GM18861 (cell line): ENCODE data around the gene RAB11FIP5.
"Not testable (repeated sequence)": the region's sequence is repeated elsewhere in the genome, so short reads cannot be mapped to it uniquely, and the experiment has no call there.

Source experiments
- ATAC-seq: cut with Tn5 transposase; IDR thresholded peaks from one replicate; pipeline ENCODE4 v1.9.1; 2021; ENCODE audit not compliant: unreplicated experiment

Gene RAB11FIP5

GRCh38 chr2:73071360-73072128 lies 41.2 kb downstream of the RAB11FIP5 start, which contains the start of gene SFXN5:
Gene SFXN5 (minus strand): TSS chr2:73071712. CDS start chr2:73071705, 7 bp downstream.
- ATAC-seq: peak; percentile 79

GRCh38 chr2:73070643-73071359 lies 41.9 kb downstream of the RAB11FIP5 start:
- ATAC-seq: peak; percentile 18

DNA sequence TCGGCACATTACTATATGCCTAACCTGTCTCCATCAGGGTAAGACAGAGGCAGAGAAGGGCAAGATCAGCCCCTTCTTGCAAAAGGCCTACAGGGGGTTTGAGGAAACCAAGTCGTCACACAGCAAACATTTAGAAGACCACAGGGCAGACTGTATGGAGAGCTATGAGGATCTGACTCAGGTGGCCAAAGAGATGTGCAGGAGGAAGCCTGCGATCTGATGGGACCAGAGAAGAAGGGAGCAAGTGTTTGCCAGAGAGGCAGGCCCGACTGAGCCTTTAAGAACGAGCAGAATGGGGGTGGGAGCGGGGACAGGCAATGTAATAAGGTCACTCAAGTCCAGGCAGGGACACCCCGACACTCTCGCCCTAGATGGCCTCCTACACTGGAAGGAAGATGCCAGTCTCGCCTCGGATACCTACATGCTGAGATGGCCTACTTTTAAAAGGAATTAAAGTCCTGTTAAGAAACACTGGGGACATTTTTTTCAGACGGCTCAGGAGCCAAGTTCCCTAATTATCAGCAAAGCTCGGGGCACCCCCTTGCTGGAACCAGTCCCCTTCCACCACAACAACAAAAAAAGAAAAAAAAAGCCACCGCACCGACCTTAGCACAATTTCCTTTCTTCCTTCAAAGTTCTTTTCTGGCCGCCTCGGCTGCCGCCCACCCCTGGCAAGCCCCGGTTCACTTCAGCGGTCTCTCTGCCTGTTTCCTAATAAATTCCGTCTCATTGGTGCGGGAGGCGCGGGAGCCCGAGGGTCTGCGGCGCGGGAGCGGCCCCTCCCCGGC lies 42.7 kb downstream of the RAB11FIP5 start:
- no peak for ATAC-seq

DNA sequence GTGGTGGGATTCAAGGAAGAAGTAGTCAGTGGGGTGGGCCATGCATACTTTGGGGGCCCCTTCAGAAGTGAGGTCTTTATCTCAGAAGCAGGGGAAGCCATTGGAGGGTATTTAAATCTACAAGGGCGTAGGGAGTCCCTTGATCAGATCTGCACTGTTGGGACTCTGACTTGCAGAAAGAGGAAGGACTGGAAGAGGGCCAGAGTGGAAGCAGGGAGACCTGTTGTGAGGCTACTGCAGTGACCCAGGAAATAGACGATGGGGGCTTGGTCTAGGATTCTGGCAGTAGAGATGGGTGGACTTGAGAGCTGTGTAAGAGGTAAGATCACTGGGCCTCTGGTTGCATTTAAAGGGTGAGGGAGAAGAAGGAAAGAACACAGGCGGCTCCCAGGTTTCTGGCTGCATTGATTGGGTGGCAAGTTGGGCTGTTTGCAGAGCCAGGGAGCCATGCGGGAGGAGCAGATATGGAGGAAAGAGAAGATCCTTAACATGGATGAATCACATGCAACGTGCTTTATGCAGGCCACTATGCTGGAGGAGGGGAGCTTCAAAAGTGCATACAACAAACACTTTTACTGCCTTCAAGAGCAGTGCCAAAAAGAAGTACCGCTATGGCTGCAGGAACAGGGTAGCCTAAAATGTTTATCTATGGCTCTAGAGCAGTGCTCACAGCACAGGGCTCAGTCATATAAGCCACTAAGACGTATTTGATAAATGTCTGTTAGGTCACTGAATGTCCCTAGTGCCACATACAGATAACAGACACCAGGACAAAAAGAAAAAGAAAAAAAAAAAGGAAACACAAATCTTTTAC lies 43.5 kb downstream of the RAB11FIP5 start:
- no peak for ATAC-seq

DNA sequence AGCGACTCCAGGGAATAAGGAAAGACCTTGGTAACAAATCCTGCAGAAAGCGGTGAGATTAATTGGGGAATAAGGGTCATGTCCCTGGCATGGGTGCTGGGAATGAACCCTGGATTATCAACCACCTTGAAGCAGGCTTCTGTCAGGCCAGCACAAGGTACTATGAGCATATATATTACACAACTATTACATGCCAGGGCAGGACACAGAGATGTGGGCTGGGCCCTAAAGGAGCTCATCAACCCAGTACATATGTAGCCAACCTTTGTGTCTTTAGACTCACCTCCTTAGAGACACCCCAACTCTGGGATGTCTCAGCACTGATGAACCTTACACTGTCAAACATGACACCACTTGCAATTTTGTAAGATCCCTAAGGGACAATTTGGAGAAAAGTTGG lies 44.6 kb downstream of the RAB11FIP5 start:
- ATAC-seq: no peak

GRCh38 chr2:73067043-73067442 lies 45.7 kb downstream of the RAB11FIP5 start:
- ATAC-seq: no peak

DNA sequence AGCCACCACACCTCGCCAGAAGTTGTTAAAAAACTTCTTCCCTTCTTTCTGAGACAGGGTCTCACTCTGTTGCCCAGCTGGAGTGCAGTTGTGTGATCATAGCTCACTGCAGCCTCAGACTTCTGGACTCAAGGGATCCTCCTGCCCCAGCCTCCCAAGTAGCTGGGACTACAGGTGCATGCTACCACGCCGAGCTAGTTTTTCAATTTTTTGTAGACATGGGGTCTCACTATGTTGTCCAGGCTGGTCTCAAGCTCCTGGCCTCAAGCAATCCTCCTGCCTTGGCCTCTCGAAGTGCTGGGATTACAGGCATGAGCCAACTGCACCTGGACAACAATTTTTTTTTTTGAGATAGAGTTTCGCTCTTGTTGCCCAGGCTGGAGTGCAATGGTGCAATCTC lies 47.7 kb downstream of the RAB11FIP5 start:
- not testable (repeated sequence) for ATAC-seq

DNA sequence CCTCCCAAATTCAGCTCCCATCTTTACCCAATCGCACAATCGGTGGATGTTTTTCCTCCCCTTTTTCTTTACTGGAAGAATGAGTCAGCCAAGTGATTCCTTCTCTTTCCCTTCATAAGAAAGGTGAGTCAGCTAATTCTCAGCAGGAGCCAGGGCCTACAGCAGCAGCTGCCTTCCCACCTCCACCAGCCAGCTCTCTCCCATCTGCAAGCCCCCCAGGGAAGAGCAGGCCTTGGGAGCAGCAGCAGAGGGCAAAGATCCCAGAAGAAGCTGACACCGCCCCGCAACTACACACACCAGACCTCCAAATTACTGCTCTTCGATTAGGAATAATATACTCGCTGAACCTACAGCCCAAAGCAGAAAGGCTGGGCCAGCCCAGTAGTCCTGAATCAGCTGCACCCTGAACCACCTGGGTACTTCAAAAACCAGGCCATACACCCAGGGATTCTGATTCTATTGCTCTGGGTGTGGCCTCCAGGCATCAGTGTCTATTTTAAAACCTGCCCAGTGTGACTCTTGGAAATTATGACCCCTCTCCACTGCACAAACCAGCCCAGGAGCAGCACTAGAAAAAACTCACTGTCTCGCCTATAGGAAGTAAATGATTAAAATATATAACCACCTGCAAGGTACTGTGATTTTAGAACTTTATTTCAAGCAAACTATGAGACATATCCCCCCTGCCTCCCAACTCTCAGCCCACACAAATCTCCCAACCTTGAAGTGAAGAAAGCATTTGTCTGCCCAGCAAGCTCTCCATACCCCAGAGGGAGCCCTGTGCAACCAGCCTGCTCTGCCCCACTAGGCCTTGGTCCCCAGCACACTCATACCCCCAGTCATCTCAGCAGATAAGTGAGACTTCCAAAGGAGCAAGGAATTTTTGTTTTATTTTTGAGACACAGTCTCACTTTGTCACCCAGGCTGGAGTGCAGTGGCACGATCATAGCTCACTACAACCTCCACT lies 48.6 kb downstream of the RAB11FIP5 start:
- no peak for ATAC-seq

DNA sequence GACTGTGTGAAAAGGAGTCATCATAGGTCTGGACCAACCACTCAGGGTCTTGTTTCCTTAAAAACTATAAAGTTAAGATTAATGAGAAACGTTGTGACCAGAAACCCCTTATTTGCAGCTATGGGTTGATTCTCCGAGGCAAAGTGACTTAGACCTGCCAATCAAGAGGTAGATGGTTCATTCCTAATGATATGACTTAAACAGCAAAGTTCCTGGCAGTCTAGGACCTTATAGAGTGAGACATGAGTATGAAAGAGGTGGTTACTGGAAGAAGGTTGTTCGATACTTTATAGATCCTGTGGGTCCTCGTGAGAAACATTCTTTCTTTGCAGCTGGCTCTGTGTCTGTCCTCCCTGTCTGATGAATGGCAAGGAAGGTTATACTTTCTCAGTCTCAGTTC lies 49.3 kb downstream of the RAB11FIP5 start:
- ATAC-seq: no peak

DNA sequence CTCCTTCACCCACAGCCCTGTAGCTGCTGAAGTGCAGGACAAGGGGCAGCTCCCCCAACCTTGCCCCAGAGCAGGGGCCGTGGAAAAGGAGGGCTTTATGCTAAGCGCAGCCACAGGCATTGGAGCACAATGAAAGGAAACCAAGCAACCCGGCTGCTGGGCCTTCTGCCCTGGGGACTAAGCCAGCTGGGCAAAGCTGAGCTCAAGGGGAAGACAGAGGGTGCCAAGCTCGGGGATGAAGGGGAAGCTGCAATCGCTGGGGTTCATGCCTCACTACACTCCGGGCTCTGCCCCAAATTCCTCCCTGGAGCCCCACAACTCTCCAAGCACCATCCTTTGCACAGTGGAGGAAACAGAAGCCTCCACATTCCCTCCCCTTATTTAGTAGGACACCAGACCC lies 53.6 kb downstream of the RAB11FIP5 start:
- ATAC-seq: no peak

- no peak for ATAC-seq
These were observed 57.8 kb downstream of the RAB11FIP5 start for GRCh38 chr2:73054980-73055379.

DNA sequence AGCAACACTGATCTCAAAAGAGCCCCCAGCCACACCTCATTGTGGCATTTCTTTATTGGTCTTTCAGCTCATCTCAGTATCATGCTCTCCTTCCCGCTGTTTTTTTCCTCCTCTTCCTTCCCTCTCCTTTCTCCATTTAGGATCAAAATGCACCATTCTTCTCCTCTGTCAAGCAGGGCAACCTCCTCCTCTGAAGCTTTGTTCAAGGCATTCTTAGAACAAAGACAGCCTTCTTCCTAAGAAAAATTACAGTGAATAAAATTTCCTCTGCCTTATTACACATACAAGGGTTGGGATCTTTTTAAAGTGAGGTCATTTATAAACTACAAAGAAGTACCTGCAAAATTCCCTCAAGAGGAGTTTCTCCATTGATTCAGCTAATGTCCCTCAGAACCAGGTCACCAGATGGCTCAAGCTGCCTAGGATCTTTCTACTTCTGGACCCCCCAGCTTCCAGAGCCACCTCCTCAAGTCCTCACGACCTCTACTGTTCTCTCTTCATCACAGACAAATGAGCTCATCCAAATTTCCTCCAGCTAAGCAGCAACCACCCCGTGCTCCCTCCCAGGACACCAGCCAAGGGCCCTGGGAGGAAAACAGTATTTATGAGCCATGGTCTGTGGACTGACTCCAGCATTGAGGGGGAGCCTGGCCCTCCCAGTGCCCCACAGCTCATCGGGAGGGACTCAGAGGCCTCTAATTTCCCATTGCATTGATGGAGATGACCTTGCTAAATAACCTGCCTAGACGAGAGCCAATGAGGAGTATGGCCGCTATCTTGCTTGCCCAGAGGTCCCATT lies 59.2 kb downstream of the RAB11FIP5 start:
- ATAC-seq: no peak

DNA sequence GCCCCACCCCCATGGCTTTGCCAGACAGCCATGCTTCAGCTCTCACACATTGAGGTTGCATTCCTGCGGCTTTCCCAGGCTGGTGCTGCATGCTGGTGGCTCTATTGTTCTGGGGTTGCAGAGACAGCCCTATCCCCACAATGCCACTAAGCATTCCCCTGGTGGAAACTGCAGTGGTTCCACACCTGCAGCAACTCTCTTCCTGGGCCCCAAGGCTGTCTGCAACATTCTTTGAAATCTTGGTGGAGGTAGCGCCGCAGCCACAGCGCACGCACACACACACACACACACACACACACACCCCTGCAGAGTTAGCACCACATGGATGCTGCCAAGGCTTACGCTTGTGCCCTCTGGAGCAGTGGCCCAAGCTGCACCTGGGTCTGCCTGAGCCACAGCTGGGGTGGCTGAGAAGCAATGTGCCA lies 62.6 kb downstream of the RAB11FIP5 start:
- no peak for ATAC-seq

DNA sequence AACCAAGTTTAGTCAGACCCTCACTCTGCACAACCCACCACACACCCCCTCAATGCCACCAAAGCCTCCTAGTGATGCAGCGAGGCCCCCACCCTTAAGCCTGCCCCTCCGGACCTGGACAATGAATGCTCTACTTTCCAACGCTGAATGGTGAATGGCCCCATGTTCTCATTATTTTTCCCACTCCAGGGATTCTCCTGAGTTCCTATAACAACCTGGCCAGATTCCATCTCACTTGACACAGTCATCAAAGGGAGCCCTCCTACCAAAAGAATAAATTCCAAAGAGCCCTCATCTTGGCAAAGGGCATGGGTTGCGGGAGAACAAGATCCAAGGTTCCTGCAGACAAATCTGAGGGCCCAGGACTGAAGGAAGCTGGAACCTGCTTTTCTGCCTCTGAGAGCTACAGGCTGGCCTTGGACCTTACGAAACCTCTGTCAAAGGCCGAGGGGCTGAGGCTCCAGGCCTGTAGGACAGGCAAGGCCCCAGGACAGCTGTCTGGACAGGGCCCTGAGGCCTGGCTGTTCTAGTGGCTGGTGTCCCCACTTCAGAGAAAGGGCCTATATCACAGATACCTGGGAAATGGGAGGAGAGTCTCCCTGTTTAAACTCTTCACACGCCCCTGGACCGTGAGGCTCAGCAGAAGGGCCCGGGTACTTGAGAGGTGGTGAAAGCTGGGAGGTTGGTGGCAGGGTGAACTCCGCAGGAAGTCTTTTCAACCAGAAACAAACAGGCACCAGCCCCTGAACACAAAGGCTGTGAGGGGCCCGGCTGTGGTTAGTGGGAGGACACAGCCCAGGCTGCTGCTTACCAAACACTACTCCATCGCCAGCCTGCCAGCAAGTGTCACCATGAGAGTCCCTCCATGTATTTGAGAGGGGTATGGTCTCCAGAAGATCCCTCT lies 68.6 kb downstream of the RAB11FIP5 start:
- no peak for ATAC-seq

GRCh38 chr2:73043276-73043675 lies 69.5 kb downstream of the RAB11FIP5 start:
- no peak for ATAC-seq

- ATAC-seq: no peak
These were observed 74.7 kb downstream of the RAB11FIP5 start for GRCh38 chr2:73037947-73038585.

- ATAC-seq: no peak
These were observed 76.0 kb downstream of the RAB11FIP5 start for GRCh38 chr2:73036766-73037165.
